Measurements from ENCODE around the gene FBXL13.

DNA sequence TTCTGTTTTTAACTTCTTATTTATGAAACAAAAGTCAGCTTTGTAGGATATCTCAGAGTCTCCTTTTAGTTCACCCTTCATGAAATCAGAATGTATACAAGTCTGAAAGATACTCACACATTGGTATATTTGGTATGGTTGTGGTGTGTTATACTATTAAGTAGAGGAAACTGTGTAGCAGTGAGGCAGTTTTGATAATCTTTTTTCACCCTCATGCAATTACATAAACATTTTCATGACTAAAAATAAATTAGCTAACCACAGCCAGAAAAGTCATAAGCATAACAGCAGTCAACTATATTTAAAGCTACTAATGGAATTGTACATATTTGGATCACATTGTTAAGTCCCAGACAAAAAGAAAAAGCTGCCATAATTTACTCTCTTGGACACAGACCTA, 263.7 kb downstream of the FBXL13 start:
- TF ChIP-seq CEBPB (IDR thresholded peaks at IDR 0.05) = no peak
- TF ChIP-seq REST (IDR thresholded peaks at IDR 0.05; ENCODE audit: low read depth) = no peak
- TF ChIP-seq EP300 (IDR thresholded peaks at IDR 0.05; ENCODE audit: borderline replicate concordance) = no peak
- TF ChIP-seq RAD21 (IDR thresholded peaks at IDR 0.05; ENCODE audit: low read depth) = no peak

Data from Ishikawa (cell line).